ENCODE results near the gene APBB1IP. TPM values are rescaled to one million over a fixed set of nuclear protein-coding genes. Genes with fewer than 3 reads are reported as not detected.
A peak's percentile ranks its signal among the peaks of the same experiment; 100 is the strongest.
"Not testable (repeated sequence)": the region's sequence is repeated elsewhere in the genome, so short reads cannot be mapped to it uniquely, and the experiment has no call there.

The APBB1IP gene
- total RNA-seq, 1 experiment from 2014 or later = not detected

DNA sequence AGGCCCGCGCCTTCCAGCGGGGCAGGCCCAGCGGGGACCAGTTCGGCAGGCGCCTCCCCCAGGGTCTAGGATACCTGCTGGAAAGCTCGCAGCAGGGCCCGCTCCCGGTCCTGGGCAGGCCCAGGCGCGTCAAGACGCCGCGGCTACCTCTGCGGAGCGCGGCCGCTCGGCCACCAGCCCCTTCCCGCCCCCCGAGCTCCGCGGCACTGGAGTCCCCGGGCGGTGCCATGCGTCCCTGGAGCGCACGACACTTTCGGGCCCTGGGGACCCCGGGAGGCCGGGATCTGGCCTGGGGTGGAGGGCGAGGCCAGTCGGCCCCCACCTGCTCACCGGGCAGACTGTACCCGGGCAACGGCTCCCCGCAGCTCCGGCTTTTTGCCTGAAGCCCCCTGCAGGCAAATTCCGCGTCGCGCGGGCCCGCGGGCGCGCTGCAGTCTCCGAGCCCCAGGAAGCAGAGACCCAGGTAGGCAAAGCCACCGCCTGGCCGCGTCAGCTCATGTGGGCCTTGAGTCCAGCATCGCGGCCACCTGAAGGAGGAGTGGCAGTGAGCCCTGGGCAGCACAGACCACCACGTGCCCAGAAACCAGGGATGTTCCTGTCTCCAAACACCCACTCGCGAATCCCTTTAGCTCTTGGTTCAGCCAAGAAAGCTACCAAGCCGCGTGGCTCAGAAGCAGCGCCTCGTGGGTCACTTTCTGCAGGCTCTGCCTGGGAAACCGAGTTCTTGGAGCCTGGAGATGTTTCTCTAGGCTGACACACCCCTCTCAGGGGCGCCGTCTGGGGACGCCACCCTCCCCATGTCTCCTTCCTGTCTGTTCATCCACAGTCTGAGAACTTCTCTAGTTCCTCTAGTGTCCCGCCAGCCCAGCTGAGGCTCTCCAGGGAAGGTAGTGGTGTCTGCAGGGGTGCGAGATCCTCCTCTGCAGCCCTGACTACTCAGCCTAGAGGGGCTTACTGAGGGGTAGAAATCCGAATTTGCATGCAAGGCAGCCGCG, 46.1 kb upstream of the APBB1IP start:
- Histone ChIP-seq H3K27me3 (ENCODE audit: low read length) (peaks cover 9% of the 10 kb centered on the region; the same call in 1 of the 2 replicates), H3K4me2 (ENCODE audit: low read length) (no peak overlapping the region), H3K9me3 (ENCODE audit: low read length) (no peaks in the 10 kb centered on the region), H2AFZ (ENCODE audit: low read length) (no peak overlapping the region), H3K27ac (ENCODE audit: low read length) (no peak overlapping the region), H3F3A (ENCODE audit: low read length, unreplicated experiment) (no peaks in the 10 kb centered on the region), H3K9me2 (replicated peaks; ENCODE audit: low read length) (no peaks in the 10 kb centered on the region), H3K36me3 (ENCODE audit: low read depth, low read length) (no peaks in the 10 kb centered on the region), H3K79me2 (ENCODE audit: low read length) (no peaks in the 10 kb centered on the region), H3K9ac (ENCODE audit: low read length) (no peak overlapping the region), H4K20me1 (ENCODE audit: low read length) (no peaks in the 10 kb centered on the region), H3K4me3 (ENCODE audit: low read length) (no peak overlapping the region), H3K4me1 (ENCODE audit: insufficient read depth, low read length) (no peaks in the 10 kb centered on the region)
- DNase-seq = no peak
- CTCF ChIA-PET = no interaction called here
- TF ChIP-seq, protein P1, sequence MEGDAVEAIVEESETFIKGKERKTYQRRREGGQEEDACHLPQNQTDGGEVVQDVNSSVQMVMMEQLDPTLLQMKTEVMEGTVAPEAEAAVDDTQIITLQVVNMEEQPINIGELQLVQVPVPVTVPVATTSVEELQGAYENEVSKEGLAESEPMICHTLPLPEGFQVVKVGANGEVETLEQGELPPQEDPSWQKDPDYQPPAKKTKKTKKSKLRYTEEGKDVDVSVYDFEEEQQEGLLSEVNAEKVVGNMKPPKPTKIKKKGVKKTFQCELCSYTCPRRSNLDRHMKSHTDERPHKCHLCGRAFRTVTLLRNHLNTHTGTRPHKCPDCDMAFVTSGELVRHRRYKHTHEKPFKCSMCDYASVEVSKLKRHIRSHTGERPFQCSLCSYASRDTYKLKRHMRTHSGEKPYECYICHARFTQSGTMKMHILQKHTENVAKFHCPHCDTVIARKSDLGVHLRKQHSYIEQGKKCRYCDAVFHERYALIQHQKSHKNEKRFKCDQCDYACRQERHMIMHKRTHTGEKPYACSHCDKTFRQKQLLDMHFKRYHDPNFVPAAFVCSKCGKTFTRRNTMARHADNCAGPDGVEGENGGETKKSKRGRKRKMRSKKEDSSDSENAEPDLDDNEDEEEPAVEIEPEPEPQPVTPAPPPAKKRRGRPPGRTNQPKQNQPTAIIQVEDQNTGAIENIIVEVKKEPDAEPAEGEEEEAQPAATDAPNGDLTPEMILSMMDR (conservative IDR thresholded peaks at IDR 0.05; ENCODE audit: low read depth, low read length) = no peak
- TF ChIP-seq EZH2phosphoT487 (IDR thresholded peaks at IDR 0.05; ENCODE audit: borderline replicate concordance, low read length) (no peak), EZH2 (IDR thresholded peaks at IDR 0.05; ENCODE audit: low read length, unreplicated experiment) (no peak)
- no TSS peak for BruUV-seq (replicated peaks)
- intact Hi-C loops (cut with micrococcal nuclease) = no loop called here
- ATAC-seq = no peak
- POLR2A ChIA-PET (ENCODE audit: unreplicated experiment) = no interaction called here

DNA sequence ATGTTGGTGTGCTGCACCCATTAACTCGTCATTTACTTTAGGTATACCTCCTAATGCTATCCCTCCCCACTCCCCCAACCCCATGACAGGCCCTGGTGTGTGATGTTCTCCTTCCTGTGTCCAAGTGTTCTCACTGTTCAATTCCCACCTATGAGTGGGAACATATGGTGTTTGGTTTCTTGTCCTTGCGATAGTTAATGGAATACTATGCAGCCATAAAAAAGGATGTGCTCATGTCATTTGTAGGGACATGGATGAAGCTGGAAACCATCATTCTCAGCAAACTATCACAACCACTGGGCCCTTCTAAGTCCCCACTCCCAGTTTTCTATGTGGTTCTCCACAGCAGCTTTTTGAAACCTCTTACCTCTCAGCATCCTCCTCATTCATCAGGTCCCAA, 39.8 kb upstream of the APBB1IP start:
- H3K9me2 ChIP-seq (replicated peaks; ENCODE audit: low read length); H3K4me2 ChIP-seq (ENCODE audit: low read length); H3K36me3 ChIP-seq (ENCODE audit: low read depth, low read length); H3F3A ChIP-seq (ENCODE audit: low read length, unreplicated experiment); H3K4me3 ChIP-seq (ENCODE audit: low read length); CTCF ChIA-PET; DNase-seq; ATAC-seq; intact Hi-C loops (cut with micrococcal nuclease); H2AFZ ChIP-seq (ENCODE audit: low read length); POLR2A ChIA-PET (ENCODE audit: unreplicated experiment); H3K9me3 ChIP-seq (ENCODE audit: low read length); H3K27me3 ChIP-seq (ENCODE audit: low read length); H3K79me2 ChIP-seq (ENCODE audit: low read length); H3K4me1 ChIP-seq (ENCODE audit: insufficient read depth, low read length); H3K27ac ChIP-seq (ENCODE audit: low read length); H3K9ac ChIP-seq (ENCODE audit: low read length); H4K20me1 ChIP-seq (ENCODE audit: low read length); BruUV-seq (replicated peaks): not testable (repeated sequence)

DNA sequence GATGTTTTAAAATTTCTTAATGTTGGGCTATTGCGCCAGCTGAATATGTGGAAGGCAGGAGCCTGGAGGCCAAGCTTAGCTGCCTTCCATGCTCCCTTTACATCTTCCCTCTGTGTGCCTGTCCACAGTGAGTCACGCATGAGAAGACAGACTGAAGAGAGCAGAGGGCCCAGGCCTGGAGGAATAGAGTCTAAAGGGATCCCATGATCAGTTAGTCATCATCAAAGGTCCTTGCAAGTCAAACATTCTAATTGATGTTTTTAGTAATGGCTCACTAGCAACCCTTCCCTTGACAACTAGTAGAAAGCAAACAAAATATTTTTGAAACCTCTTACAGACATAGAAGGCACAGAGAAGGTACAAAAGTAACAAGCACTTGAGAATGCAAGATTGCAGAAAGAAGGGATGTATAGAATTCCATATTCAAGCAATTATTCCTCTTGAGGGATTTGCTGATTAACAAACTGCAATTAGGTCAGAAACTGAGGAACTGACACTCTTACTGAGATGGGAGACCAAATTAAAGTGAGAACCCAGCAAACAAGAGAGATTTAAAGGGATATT, 30.7 kb upstream of the APBB1IP start:
- no peaks in the 10 kb centered on the region for H3K4me1 ChIP-seq (ENCODE audit: insufficient read depth, low read length)
- intact Hi-C loops (cut with micrococcal nuclease) = no loop called here
- H3K9ac ChIP-seq (ENCODE audit: low read length) = no peak overlapping the region
- no peaks in the 10 kb centered on the region for H3K79me2 ChIP-seq (ENCODE audit: low read length)
- no TSS peak for BruUV-seq (replicated peaks)
- no peak for ATAC-seq
- H3K27me3 ChIP-seq (ENCODE audit: low read length) = no peaks in the 10 kb centered on the region
- H2AFZ ChIP-seq (ENCODE audit: low read length) = no peak overlapping the region
- ChIA-PET CTCF (no interaction called here), POLR2A (ENCODE audit: unreplicated experiment) (no interaction called here)
- H3K4me2 ChIP-seq (ENCODE audit: low read length) = no peak overlapping the region
- no peaks in the 10 kb centered on the region for H4K20me1 ChIP-seq (ENCODE audit: low read length)
- no peaks in the 10 kb centered on the region for H3K9me2 ChIP-seq (replicated peaks; ENCODE audit: low read length)
- DNase-seq = peak; percentile 17
- H3K9me3 ChIP-seq (ENCODE audit: low read length) = no peaks in the 10 kb centered on the region
- H3K27ac ChIP-seq (ENCODE audit: low read length) = no peak overlapping the region
- H3F3A ChIP-seq (ENCODE audit: low read length, unreplicated experiment) = no peaks in the 10 kb centered on the region
- TF ChIP-seq EZH2phosphoT487 (IDR thresholded peaks at IDR 0.05; ENCODE audit: borderline replicate concordance, low read length) = no peak
- no peak for TF ChIP-seq EZH2 (IDR thresholded peaks at IDR 0.05; ENCODE audit: low read length, unreplicated experiment)
- TF ChIP-seq, protein P1 (conservative IDR thresholded peaks at IDR 0.05; ENCODE audit: low read depth, low read length) = no peak
- H3K36me3 ChIP-seq (ENCODE audit: low read depth, low read length) = no peaks in the 10 kb centered on the region
- H3K4me3 ChIP-seq (ENCODE audit: low read length) = no peak overlapping the region

Measured in PC-3 (cell line).